Colonic mucosa (tissue), 4 donors: ENCODE results near the gene B3GNT5. TPM values are rescaled to one million over a fixed set of nuclear protein-coding genes. Genes with fewer than 3 reads are reported as not detected.

Source experiments
- DNase-seq: peaks from one replicate; pipeline ENCODE4 v3.0.0-alpha.2; 2020
- H3K27ac ChIP-seq: fragments of 200-600 bp; one replicate; pipeline ENCODE4 v1.8.0; 2021
- H3K27me3 ChIP-seq: fragments of 200-600 bp; one replicate; pipeline ENCODE4 v1.8.0; 2021
- H3K36me3 ChIP-seq: fragments of 200-600 bp; one replicate; pipeline ENCODE4 v1.8.0; 2021
- H3K4me1 ChIP-seq: fragments of 200-600 bp; one replicate; pipeline ENCODE4 v1.8.0; 2021; ENCODE audit warnings: mild to moderate bottlenecking
- H3K4me3 ChIP-seq: fragments of 200-600 bp; one replicate; pipeline ENCODE4 v1.8.0; 2021
- H3K9ac ChIP-seq, 2 donors: one replicate each; pipeline ENCODE4 v1.7.0; 2013; ENCODE audit warnings: control low read depth in 2 of 2, low read depth in 2 of 2, low read length in 2 of 2
- H3K9me3 ChIP-seq: fragments of 200-600 bp; one replicate; pipeline ENCODE4 v1.8.0; 2021
- CTCF ChIP-seq: fragments of 200-600 bp; IDR thresholded peaks from one replicate; pipeline ENCODE4 v1.8.0; 2022; ENCODE audit warnings: antibody characterized with exemption, mild to moderate bottlenecking
- intact Hi-C: fragments of 100-400 bp; cut with DNase I; formaldehyde crosslinking; loops from one replicate; pipeline ENCODE4 v1.14.1; 2022
- total RNA-seq, 2 donors: library from RNA; stranded (reverse); fragmentation: NEBNext Ultra II Directional in 1 of 2; extraction: Animal tissue kit (Norgen Biotek cat#: 25700) in 1 of 2; gene quantifications; one replicate each; pipeline ENCODE4 v1.2.1, GENCODE V29; 2021
- donor health status: healthy.
- donor health status: DM: no; HTN: no; CAD: no.
- donor health status: DM: no; HTN: no; CAD: no.

The B3GNT5 gene
- total RNA-seq, 2 donors from 2014 or later: 43.1 to 108 TPM

- Histone ChIP-seq H3K9me3 (no peaks in the 10 kb centered on the region), H3K4me3 (no peak overlapping the region), H3K27me3 (no peaks in the 10 kb centered on the region), H3K36me3 (no peaks in the 10 kb centered on the region), H3K27ac (peak overlapping the region; percentile 88), H3K9ac (peak overlapping the region in 1 of 2 donors; percentile 83), H3K4me1 (no peaks in the 10 kb centered on the region)
- no peak for TF ChIP-seq CTCF
- intact Hi-C loops: no loop called here
- DNase-seq: peak; percentile 82
Measured at GRCh38 chr3:183307749-183308148, 54.7 kb downstream of the B3GNT5 start.

- H3K9ac ChIP-seq: peak overlapping the region in 1 of 2 donors; percentile 3
- H3K27me3 ChIP-seq: no peaks in the 10 kb centered on the region
- no peak for TF ChIP-seq CTCF
- no peaks in the 10 kb centered on the region for H3K4me1 ChIP-seq
- H3K4me3 ChIP-seq: no peak overlapping the region
- no peak for DNase-seq
- H3K9me3 ChIP-seq: no peaks in the 10 kb centered on the region
- H3K36me3 ChIP-seq: no peaks in the 10 kb centered on the region
- H3K27ac ChIP-seq: peak overlapping the region; percentile 15
- intact Hi-C loops: no loop called here
Measured at GRCh38 chr3:183308751-183309150, 55.7 kb downstream of the B3GNT5 start.

GRCh38 chr3:183309276-183309675 lies 56.2 kb downstream of the B3GNT5 start:
- peak; percentile 83 for DNase-seq
- no peak overlapping the region for H3K27ac ChIP-seq

DNA sequence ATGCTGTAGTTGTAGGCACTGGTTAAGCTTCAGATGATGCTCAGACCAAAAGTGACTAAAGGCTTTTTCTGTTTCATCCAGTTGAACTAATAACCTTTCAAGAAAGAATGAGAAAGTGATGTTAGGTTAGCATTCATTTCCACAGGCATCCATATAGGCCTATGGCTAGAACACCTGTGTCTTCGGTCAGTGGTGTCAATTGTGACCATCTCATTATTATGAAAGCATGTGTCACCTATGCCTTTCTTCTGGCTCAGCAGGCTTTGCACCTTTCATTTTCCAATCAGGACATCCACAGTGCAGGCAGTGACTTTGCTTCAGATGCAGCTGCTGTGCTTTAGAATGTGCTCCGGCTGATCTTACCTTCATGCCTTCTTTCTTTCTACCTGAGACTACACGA lies 57.9 kb downstream of the B3GNT5 start:
- TF ChIP-seq CTCF: no peak
- Histone ChIP-seq H3K4me1 (no peaks in the 10 kb centered on the region), H3K36me3 (no peaks in the 10 kb centered on the region), H3K9me3 (no peaks in the 10 kb centered on the region), H3K4me3 (no peak overlapping the region), H3K27ac (no peak overlapping the region), H3K27me3 (no peaks in the 10 kb centered on the region), H3K9ac (no peak overlapping the region)
- no peak for DNase-seq
- intact Hi-C loops: no loop called here

More at GRCh38 chr3:183309276-183309675, 56.2 kb downstream of the B3GNT5 start:
- Histone ChIP-seq H3K9me3 (no peaks in the 10 kb centered on the region), H3K4me1 (no peaks in the 10 kb centered on the region), H3K4me3 (no peak overlapping the region), H3K36me3 (no peaks in the 10 kb centered on the region), H3K9ac (peak overlapping the region in 1 of 2 donors; percentile 3), H3K27me3 (no peaks in the 10 kb centered on the region)
- intact Hi-C loops: no loop called here
- no peak for TF ChIP-seq CTCF

DNA sequence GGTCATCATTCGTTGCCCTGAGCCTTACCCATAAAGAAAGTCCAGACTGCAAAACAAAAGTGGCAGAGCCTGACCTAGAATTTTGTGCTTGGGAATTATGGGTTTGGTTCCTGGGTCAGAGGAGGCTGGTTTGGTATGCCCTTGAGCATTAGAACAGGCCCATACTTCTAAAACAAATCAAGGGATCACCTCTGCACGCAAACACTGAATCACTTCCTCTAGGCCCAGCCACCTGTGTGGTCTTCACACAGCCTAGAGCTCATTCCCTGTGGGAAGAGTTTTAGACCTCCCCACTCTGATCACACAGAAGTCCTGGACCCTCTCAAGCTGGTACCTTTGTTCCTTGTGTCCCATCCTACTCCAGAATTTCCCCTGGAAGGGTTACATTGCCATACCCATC lies 59.4 kb downstream of the B3GNT5 start:
- Histone ChIP-seq H3K4me1 (no peaks in the 10 kb centered on the region), H3K9me3 (no peaks in the 10 kb centered on the region)
- intact Hi-C loops: no loop called here

More for the DNA sequence above, 59.4 kb downstream of the B3GNT5 start:
- Histone ChIP-seq H3K36me3 (no peaks in the 10 kb centered on the region), H3K27ac (no peak overlapping the region), H3K27me3 (no peaks in the 10 kb centered on the region), H3K4me3 (no peak overlapping the region), H3K9ac (no peak overlapping the region)
- no peak for TF ChIP-seq CTCF
- DNase-seq: no peak
